VCaP (cell line): ENCODE measurements around the gene LCN12.

Experiments
- H3K27ac ChIP-seq: fragments of 450-650 bp; 2 replicates; pipeline ENCODE4 v1.5.1; 2017
- TF ChIP-seq, protein P1 (sequence below): fragments of 450-650 bp; conservative IDR thresholded peaks from 2 replicates; pipeline ENCODE4 v1.5.1; 2017; ENCODE audit warnings: mild to moderate bottlenecking, moderate library complexity

LCN12 gene

DNA sequence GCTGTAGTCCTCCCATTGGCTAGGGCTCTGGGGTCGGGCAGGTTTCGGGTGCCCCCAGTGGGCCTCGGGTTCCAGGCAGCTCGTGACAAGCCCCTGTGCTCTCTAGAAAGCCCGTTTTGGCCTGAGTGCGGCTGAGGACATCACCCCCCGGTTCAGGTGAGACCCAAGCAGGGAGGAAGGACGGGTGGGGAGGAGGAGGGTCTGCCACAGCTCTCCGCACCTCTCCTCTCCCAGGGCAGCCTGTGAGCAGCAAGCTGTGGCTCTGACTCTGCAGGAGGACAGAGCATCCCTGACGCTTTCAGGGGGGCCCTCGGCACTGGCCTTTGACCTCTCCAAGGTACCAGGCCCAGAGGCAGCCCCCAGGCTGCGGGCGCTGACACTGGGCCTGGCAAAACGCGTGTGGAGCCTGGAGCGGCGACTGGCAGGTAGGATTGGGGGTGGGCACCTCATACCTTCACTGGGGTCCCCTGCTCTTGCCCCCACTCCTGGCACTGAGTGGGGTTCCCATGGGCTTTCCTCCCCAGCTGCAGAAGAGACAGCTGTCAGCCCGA, 40.8 kb downstream of the LCN12 start:
- peak overlapping the region; percentile 89 for H3K27ac ChIP-seq
- TF ChIP-seq, protein P1, sequence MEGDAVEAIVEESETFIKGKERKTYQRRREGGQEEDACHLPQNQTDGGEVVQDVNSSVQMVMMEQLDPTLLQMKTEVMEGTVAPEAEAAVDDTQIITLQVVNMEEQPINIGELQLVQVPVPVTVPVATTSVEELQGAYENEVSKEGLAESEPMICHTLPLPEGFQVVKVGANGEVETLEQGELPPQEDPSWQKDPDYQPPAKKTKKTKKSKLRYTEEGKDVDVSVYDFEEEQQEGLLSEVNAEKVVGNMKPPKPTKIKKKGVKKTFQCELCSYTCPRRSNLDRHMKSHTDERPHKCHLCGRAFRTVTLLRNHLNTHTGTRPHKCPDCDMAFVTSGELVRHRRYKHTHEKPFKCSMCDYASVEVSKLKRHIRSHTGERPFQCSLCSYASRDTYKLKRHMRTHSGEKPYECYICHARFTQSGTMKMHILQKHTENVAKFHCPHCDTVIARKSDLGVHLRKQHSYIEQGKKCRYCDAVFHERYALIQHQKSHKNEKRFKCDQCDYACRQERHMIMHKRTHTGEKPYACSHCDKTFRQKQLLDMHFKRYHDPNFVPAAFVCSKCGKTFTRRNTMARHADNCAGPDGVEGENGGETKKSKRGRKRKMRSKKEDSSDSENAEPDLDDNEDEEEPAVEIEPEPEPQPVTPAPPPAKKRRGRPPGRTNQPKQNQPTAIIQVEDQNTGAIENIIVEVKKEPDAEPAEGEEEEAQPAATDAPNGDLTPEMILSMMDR, result no peak

DNA sequence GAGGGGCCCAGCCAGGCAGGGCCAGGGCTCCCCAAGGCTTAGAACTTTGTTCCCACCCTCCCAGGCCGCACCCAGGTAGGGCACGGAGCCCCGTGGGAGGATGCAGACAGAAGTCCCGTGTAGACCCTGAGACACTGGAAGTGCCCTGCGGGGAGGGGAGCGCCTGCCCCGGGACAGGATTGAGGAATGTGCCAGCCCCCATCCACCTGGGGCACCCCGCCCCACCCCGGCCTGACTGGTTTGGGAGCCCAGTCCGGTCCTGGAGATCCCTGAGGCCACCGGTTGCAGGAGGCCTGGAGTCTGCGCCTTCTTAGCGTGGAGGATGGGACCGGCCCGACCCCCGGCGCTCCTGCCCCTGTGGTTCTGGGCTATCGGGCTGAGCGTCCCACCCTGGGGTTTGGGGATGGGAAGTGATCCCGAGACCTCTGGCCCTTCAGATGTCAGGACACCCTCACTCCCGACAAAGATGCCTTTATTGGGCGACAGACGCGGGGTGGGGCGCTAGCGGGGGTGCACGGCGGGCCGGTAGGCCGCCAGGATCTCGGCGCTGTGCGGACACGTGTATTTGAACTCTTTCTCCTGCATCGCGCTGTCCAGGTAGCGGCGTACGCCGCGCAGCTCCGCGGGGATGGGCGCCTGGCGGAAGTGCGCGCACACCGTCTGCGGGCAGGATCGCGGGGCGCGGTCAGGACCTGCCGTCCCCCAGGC, 42.3 kb downstream of the LCN12 start:
- H3K27ac ChIP-seq, result no peak overlapping the region

DNA sequence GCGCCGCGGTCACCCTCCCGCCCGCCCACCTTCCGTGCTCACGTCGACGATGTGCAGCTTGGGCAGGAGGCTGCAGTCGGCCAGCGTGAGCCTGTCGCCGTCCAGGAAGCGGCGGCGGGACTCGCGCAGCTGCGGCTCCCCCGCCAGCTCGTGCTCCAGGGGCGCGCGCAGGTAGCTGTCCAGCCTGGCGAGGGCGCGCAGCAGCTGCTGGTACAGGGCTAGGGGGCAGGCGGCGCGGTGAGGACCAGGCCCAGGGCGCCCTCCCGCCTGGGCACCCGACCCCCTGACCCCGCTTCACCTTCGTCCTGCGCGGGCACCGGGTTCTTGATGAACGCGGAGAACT, 42.8 kb downstream of the LCN12 start:
- H3K27ac ChIP-seq, result no peak overlapping the region

More for the DNA sequence above, 42.3 kb downstream of the LCN12 start:
- TF ChIP-seq, protein P1, result no peak

DNA sequence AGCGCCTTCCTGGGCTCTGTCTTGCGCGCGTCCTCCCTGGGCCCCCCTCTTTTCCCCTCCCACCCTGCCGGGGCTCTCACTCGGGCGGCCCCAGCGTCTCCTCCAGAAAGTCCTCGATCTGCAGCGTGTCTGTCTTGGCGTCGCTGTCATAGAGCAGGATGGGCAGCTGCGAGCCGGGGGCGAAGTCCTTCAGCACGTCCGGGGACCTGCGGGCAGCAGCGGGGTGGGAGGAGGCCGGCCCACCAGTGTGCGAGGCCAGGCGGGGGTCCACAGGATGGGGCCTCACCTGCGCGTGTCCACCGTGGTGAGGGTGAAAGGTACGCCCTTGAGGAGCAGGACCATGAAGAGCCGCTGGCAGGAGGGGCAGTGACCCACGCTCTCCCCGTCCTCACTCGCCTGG, 43.3 kb downstream of the LCN12 start:
- H3K27ac ChIP-seq, result no peak overlapping the region
- TF ChIP-seq, protein P1, result no peak

More for the DNA sequence above, 42.8 kb downstream of the LCN12 start:
- TF ChIP-seq, protein P1, result no peak

DNA sequence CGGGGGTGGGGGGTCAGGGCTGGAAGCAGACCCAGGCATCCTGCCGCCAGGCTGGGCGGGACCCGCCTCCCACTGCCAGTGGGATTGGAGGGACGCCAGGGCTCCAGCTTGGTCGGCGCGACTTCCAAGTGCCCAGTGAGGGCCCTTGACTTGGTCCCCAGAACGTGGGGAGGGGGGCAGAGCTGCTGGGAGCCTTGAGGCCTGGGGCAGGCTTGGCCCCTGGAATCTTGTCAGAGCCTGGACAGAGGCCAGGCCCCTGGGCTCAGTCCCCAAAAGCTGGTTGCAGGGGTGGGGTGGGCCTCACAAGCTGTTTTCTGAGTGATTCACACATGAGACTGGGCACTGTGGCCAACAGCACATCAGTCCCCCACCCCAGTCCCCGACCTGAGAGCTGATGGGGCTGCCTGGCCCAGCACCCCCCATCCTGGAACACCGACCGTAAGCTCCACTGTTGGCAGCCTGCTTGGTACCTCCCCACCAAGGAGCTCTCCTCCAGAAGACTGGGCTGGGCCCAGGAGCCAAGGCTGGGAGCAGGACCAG, 43.8 kb downstream of the LCN12 start:
- TF ChIP-seq, protein P1, result no peak
- peak overlapping the region; percentile 30; the same call in 1 of the 2 replicates for H3K27ac ChIP-seq

DNA sequence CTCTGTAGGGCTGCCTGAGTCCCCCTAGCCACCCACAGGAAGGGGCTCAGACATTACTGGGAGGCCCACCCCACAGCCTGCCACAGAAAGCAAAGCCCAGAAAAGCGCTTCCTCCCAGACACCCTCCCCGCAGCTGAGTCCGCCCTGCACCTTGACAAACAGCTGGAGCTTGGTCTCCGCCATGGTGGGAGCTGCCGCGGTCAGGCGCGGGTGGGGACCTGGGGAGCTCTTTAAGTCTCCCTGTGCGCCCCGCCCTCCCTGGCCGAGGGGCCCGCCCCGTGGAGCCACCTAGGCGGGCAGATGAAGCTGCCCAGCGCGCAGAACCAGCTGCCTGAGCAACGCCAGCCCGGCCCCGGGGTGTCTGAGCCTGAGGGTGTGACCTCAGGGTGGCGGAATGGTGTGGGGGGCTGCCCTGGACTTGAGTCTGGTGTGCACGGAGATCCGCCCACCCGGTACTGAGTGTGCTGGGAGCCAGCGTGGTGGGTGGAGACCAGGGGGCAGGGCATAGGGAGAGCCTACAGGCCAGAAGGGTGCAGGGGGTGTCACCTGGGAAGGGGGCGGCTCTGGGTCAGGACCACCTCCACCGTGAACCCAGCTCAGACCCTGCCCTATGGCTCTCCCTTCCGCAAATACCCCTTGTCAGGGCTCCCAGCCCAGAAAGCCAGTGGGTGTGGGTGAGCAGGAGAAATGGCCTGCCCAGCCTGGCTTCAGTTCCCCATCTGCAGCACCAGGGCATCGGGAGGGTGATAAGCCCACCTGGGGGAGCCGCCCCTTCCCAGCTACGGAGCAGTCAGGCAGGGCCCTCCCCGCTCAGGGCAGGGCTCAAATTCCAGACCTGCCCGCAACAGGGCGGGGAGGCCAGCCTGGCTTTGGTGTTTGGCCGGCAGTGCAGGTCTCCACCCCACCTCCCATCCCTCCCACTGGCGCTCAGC, 44.6 kb downstream of the LCN12 start, which contains the start of gene CLIC3:
CLIC3 (minus strand) TSS at position 208 of the 932 bp plus-strand sequence; CDS start at position 183, 25 bp downstream.
- TF ChIP-seq, protein P1, result no peak
- H3K27ac ChIP-seq, result peak within 1 kb of the TSS; percentile 30; the same call in 1 of the 2 replicates

DNA sequence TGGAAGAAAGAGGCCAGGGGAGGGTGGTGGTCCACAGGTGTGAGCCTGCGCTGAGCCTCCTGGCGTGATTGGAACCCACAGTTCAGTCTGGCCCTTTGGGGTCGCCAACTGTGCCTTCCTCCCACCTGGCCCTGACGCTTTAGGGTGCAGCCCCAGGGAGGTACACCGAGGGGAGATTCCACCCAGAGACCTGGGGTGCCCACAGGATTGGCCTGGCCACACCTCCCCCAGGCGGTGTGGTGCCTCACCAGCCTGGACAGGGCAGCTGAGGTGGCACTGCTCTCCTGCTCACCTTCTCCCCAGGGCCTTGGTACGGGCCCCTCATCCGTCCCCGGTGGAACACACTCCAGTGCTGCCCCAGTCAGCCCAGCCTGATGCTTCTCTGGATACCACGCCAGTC, 45.3 kb downstream of the LCN12 start:
- TF ChIP-seq, protein P1, result no peak
- H3K27ac ChIP-seq, result peak overlapping the region; percentile 30; the same call in 1 of the 2 replicates
